GM18867 (cell line): ENCODE measurements around the gene NMT2.
A peak's percentile ranks its signal among the peaks of the same experiment; 100 is the strongest.
"Not testable (repeated sequence)": the region's sequence is repeated elsewhere in the genome, so short reads cannot be mapped to it uniquely, and the experiment has no call there.

Experiments
- ATAC-seq: cut with Tn5 transposase; IDR thresholded peaks from one replicate; pipeline ENCODE4 v1.9.1; 2021; ENCODE audit warnings: mild to moderate bottlenecking, moderate library complexity; ENCODE audit not compliant: unreplicated experiment

NMT2 gene

GRCh38 chr10:15168291-15168785, at the start of gene NMT2:
Gene NMT2 (minus strand): TSS chr10:15168693. CDS start chr10:15168612, 81 bp downstream.
- peak; percentile 86 for ATAC-seq

DNA sequence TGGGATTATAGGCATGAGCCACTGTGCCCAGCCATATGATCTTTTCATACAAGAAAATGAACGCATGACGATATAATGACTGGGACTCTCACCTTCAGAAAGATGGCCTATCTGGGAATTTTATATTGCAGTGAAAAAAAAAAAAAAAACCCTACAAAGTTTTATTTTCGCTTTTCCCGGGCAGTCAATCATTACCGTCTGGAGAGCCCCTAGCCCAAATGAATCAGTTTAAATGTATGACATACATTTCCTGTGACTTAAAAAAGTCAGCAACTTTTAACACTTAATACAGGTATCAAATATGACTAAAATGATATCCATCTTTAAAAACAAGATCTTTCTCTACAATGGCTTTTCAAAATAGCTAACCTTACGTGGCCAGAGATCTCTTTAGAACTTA, 48.2 kb upstream of the NMT2 start:
- no peak for ATAC-seq

GRCh38 chr10:15214237-15214636, 45.7 kb upstream of the NMT2 start:
- ATAC-seq, result no peak

DNA sequence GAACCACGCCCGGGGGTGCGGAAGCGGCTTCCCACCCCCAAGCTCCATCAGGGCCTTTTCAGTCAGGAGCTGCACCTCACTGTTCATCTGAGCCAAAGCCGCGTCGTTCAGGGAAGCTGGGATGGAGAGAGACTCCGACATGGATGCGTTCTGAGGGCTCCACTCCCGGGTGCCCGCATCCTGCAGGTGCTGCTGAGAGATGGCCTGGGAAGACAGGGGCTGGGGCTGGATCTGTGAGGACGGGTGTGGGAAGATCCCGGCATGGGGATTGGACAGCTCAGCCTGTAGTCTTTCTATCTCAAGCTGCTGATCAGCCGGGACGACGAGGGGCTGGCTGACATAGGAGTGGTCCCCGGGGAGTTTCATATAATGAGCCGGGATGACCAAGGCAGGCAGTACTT, 45.0 kb upstream of the NMT2 start:
- ATAC-seq, result no peak

DNA sequence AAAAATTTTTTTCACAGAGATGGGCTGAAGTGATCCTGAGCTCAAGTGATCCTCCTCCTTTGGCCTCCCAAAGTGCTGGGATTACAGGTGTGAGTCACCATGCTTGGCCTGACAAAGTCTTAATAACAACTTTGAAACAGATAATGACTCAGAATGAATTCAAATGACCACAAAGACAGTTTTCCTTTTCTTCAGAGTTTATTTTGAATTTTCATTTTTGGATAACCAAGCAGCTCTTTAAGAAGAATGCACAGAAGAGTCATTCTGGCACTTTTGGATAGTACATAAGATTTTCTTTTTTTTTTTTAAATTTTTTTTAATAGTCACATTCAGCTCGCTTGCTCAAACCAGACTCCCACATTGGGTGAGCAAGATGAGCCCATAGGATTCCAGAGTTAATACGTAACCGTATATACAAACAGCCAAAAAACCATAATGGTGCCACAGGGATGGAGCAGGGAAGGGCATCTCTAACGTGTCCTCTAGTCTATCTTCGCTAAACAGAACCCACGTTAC, 43.0 kb upstream of the NMT2 start:
- no peak for ATAC-seq

- no peak for ATAC-seq
Observed at GRCh38 chr10:15210521-15210920, 42.0 kb upstream of the NMT2 start.

DNA sequence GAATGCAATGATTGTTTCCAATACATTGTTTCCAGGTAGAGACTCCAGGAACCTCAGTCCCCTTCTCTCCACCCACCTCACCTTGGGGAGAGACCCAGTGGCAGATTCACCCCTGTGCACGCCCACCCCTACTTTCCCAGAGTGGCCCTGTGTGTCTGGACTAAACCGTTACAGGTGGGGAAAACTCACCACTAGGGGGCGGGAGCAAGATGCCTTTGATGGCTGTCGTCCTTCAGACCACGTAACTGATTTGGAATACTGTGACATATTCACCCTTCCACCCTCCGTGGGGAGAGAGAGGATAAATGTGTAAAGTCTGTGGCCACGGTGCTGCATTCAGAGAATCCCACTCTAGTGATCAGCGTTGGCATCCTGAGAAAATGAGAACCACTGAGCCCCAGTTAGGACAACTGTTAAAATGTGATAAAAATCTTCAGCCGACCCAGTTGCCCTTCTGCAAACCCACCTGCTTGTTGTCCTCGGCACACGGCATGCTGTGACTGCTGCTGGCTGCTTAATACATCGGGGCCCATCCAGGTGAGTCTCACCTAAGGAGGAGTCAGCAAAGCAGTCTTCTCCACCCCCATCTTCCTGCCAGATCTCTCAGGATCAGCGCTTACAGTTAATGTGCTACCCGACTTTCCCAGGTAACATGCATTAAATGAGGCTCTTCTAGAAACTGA, 41.5 kb upstream of the NMT2 start:
- ATAC-seq, result peak; percentile 63

DNA sequence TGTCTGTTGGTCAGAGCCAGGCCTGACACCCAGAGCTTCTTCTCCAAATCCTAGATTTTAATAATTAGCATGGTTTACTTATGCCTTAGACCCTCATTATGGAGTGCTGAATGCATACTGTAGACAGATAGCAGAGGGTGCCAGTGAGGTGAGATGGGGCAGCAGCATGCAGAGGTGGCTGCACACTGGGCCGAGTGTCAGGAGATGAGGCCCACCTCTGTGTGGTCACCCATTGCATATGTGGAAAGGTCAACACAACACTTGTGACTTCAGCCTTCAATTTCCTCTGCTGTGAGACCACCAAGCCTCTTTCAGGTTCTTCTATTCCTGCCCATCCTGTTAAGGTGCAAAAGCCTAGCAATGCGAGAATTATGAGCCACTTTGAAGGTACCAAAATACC, 39.7 kb upstream of the NMT2 start:
- no peak for ATAC-seq

DNA sequence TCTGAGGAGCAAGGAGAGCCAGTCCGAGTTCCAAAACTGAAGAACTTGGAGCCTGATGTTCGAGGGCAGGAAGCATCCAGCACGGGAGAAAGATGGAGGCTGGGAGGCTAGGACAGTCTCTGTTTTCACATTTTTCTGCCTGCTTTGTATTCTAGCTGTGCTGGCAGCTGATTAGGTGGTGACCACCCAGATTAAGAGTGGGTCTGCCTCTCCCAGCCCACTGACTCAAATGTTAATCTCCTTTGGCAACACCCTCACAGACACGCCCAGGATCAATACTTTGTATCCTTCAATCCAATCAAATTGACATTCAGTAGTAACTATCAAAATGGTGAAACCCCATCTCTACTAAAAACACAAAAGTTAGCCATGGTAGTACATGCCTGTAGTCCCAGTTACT, 38.9 kb upstream of the NMT2 start:
- ATAC-seq, result not testable (repeated sequence)

GRCh38 chr10:15202639-15203038, 34.1 kb upstream of the NMT2 start:
- no peak for ATAC-seq

DNA sequence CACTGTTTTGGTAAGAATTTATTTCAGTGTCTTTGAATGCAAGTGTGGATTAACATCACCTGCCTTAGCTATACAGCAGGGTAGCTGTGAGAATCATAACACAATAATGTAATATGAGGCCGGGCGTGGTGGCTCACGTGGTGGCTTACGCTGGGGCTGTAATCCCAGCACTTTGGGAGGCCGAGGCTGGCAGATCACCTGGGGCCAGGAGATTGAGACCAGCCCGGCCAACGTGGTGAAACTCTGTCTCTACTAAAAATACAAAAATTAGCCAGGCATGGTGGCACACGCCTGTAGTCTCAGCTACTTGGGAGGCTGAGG, 33.8 kb upstream of the NMT2 start:
- ATAC-seq, result not testable (repeated sequence)

DNA sequence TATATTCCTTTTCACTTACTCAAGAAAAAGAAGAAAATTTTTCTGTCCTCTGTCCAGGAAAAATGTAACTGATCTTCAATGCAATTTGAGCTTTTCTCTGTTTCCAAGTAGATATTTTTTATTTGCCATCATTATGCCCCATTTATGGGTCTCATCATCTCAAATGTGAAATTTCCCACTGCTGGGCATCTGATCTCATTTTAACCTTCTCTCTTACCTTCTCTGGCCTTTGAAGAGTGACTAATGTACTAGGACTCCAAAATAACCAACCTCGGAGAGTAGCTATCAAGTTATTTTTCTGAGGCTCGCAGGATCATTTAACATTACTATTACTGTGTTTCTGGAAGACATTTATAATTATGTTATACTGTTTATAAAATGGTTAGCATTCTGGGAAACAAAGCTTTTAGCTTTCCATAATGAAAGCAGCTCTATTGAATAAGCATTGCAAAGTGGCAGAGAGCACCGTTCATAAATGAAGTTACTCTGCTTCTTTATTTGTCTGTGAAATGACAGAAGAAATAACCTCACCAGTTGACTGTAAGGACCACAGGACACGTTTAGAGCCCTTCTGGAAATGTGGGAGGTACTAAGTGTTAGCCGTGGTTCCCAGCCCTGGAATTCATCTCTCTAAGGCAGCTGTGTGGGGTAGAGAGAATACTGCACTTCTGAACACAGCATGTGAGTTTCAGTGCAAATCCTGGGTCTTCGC, 33.3 kb upstream of the NMT2 start:
- no peak for ATAC-seq

DNA sequence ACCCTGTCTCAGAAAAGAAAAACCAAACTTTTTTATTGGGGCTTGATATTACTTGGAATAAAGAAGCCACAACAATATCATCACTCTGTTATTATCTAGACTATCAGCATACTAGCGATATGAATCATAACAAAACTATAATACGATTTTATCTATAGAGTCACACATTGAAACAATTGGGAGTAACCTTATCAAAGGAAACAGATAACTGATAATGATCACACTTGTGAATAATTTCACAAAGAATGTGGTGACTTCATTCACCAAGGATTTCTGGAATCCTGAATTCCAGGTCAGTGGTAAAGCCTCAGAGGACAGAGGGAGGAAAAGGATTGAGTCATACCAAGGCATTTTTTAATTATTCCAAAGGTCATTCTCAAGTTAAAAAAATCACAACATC, 32.1 kb upstream of the NMT2 start:
- ATAC-seq, result no peak

- ATAC-seq, result no peak
Observed at GRCh38 chr10:15197911-15198310, 29.4 kb upstream of the NMT2 start.

- no peak for ATAC-seq
Observed at GRCh38 chr10:15197276-15197675, 28.8 kb upstream of the NMT2 start.

DNA sequence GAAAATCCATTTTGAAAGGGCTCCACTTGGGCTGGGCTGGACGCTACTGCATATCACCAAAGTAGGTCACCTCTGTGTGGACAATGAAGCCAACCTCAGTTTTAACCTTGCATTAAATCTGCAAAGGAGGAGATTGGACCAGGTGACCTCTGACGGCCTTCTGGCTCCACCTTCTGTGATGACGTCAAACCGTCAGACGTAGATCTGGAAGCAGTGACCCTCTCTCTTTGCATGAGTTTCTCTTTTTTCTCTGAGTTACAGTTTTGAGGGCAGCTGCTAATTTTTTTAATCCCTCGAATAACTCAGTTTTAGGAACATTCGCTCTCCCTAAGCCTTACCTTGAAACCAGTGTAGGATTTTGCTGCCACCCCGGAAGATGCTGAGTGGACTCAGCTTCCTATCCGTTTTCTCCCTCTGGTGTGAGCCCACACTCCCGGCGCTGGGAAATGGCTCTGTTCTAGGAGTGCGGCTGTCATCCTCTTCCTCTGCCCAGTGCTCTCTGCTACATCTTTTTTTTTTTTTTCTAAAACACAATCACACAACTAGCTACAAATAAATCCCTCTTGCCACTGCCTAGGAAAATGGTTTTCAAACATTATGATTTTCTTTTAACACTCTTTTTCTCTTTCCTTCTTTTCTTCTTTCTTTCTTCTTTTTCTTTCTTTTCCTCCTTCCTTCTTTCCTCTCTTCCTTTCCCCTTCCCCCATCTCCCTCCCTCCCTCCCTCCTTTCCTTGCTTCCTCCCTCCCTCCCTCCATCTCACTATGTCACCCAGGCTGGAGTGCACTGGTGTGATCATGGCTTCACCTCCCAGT, 27.7 kb upstream of the NMT2 start:
- no peak for ATAC-seq

DNA sequence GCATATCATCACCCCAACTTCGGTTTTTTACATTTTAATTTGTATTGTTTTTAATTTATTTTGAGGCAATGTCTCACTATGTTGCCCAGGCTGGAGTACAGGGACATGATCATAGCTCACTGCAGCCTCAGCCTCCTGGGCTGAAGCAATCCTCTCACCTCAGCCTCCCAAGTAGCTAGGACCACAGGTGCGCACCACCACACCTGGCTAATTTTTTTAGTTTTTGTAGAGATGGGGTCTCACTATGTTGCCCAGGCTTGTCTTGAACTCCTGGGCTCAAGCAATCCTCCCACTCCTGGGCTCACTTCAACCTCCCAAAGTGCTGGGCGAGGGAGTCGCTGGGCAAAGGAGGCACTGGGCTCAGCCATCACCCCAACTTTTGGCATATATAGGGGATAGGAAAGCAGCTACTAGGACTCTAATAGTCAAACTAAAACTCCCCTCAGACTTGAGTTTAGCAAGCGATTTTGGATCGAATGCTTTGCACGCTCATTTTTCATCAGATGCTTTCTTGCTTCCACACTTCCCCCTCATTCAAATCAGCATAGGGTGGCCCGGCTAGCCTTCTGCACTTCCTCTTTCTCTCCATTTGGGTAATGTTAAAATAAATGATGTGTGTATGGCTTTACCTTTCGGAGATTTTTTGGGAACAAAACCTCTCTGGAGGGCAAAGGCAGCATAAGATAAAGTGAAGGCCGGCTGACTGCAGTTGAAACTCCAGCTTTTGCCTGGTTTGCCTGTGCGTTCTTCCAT, 20.8 kb upstream of the NMT2 start:
- peak; percentile 62 for ATAC-seq

DNA sequence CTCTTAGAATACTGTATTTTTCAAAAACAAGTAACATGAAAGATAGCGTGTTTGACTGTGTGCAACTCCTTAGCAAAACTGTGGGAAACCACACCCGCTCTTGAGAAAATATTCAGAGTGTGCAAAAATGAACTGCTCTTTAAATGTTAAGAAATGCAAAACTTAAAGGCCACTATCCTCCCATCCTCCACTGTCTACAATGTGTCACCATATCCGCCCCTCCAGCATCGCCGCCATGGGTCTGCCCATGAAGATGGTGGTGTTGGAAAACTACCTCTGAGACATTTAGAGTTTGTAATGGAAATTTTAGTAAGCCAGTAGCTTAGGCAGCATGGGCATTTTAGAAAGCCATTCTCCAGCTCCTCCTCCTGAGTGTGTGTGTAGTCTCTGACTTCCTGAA, 20.1 kb upstream of the NMT2 start:
- ATAC-seq, result no peak

DNA sequence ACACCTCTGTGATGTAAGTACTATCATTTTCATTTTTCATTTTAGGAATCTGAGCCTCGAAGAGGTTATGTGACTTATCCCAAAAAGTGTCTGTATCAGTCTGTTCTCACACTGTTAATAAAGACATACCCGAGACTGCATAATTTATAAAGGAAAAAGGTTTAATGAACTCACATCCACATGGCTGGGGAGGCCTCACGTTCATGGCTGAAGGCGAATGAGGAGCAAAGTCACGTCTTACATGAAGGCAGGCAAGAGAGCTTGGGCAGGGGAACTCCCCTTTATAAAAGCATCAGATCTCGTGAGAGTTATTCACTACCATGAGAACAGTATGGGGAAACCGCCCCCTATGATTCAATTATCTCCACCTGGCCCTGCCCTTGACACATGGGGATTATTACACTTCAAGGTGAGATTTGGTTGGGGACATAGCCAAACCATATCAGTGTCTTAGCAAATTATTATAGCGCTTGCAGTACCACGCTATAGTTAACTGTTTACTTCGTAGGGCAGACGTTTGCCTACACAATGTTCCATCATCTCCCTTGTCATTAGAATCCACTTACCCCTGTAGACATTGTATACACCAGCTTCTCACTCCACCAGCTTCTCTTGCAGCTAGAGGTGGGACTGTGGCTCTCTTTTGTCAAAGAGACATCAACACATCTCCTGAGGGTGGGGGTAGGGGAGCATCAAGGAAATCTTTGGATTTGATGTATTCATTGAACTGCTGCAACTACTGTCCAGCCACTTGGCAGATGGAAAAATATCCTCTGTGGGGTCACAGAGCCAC, 15.4 kb upstream of the NMT2 start:
- no peak for ATAC-seq
